Prostate gland (tissue), 2 donors: ENCODE measurements around the gene LGR4.

Experiments
- CTCF ChIP-seq, 4 experiments: fragments of 200-600 bp in 2 of 4; fragments of 450-650 bp in 2 of 4; sonication (generic) in 2 of 4; IDR thresholded peaks; 1 replicate in 3 of 4; 2 replicates in 1 of 4; pipeline ENCODE4 v1.5.1; 2016 to 2019; ENCODE audit warnings: antibody characterized with exemption in 4 of 4, mild to moderate bottlenecking in 2 of 4, moderate library complexity in 2 of 4
- POLR2A ChIP-seq: fragments of 450-650 bp; IDR thresholded peaks from one replicate; pipeline ENCODE4 v1.6.1; 2016; ENCODE audit warnings: antibody characterized with exemption, mild to moderate bottlenecking

- TF ChIP-seq CTCF (IDR thresholded peaks at IDR 0.05) (no peak), POLR2A (no peak)
These were observed 86.3 kb downstream of the LGR4 start for GRCh38 chr11:27386181-27386845.
